ENCODE measurements around the gene MAML2. TPM values are rescaled to one million over a fixed set of nuclear protein-coding genes. Genes with fewer than 3 reads are reported as not detected.

MAML2 gene
- total and polyA plus RNA-seq, 2 of the 13 experiments (the other 11 are each of a cell fraction or from before 2014, with no cell fraction given) = 2.3 to 25.9 TPM

GRCh38 chr11:96342961-96343711 lies at the start of gene MAML2 (continued):
- TF ChIP-seq ZNF574 (CRISPR knock-in tag; IDR thresholded peaks at IDR 0.05) (no peak), CTCF (CRISPR knock-in tag; IDR thresholded peaks at IDR 0.05) (peak; percentile 92), HMGXB4 (CRISPR knock-in tag; IDR thresholded peaks at IDR 0.05; ENCODE audit: borderline replicate concordance in 1 of 2, low read depth in 1 of 2) (peak; percentile 76 to 81; a peak in 3 of 4 replicates), GATAD1 (CRISPR knock-in tag; IDR thresholded peaks at IDR 0.05) (peak; percentile 58; the same call in 1 of the 2 replicates), ZFP91 (CRISPR knock-in tag; IDR thresholded peaks at IDR 0.05; ENCODE audit: borderline replicate concordance) (no peak; the same call in 1 of the 2 replicates), PHB2 (IDR thresholded peaks at IDR 0.05; ENCODE audit: partially characterized antibody) (no peak), HNF1A (IDR thresholded peaks at IDR 0.05; ENCODE audit: low read depth) (no peak), HNF1A (CRISPR knock-in tag; IDR thresholded peaks at IDR 0.05; ENCODE audit: borderline replicate concordance) (peak; percentile 47; the same call in 1 of the 2 replicates), THYN1 (CRISPR knock-in tag; IDR thresholded peaks at IDR 0.05; ENCODE audit: borderline replicate concordance, low read depth) (no peak), ZNF607 (CRISPR knock-in tag; IDR thresholded peaks at IDR 0.05; ENCODE audit: borderline replicate concordance) (no peak), ZBTB8A (CRISPR knock-in tag; IDR thresholded peaks at IDR 0.05; ENCODE audit: borderline replicate concordance, low read depth) (no peak), ZNF230 (CRISPR knock-in tag; IDR thresholded peaks at IDR 0.05) (peak; percentile 32; the same call in 1 of the 2 replicates), NR2F6 (IDR thresholded peaks at IDR 0.05) (no peak), NR2F6 (CRISPR knock-in tag; IDR thresholded peaks at IDR 0.05) (0 out of 2 replicates have a peak, but pooled peaks have one; percentile 39), ZNF343 (CRISPR knock-in tag; IDR thresholded peaks at IDR 0.05) (no peak)
